MG63 (cell line): ENCODE data around the gene ARFGAP3. TPM values are rescaled to one million over a fixed set of nuclear protein-coding genes. Genes with fewer than 3 reads are reported as not detected.

Experiments used
- DNase-seq: peaks from one replicate; pipeline ENCODE4 v3.0.0-alpha.2; 2020
- H3K27me3 ChIP-seq: fragments of 250-450 bp; sonication (Bioruptor Pico); 2 replicates; pipeline ENCODE4 v1.5.1; 2020; ENCODE audit warnings: mild to moderate bottlenecking, moderate library complexity
- H3K36me3 ChIP-seq: fragments of 250-450 bp; sonication (Bioruptor Pico); 2 replicates; pipeline ENCODE4 v1.5.1; 2020; ENCODE audit warnings: mild to moderate bottlenecking, moderate library complexity
- H3K4me3 ChIP-seq: fragments of 250-450 bp; sonication (Bioruptor Pico); 2 replicates; pipeline ENCODE4 v1.5.1; 2020; ENCODE audit warnings: mild to moderate bottlenecking, moderate library complexity
- H3K9me3 ChIP-seq: fragments of 250-450 bp; sonication (Bioruptor Pico); 2 replicates; pipeline ENCODE4 v1.5.1; 2020; ENCODE audit warnings: mild to moderate bottlenecking, moderate library complexity
- total RNA-seq: library from RNA; depleted of rRNA; stranded (reverse); fragments of >200 nt; shearing (Covaris generic); gene quantifications from 2 replicates; pipeline ENCODE4 v1.2.3, GENCODE V29; 2014; ENCODE audit warnings: low replicate concordance

The ARFGAP3 gene
- total RNA-seq, 1 experiment from 2014 or later = 27.5 TPM

GRCh38 chr22:42816336-42816735 lies 40.7 kb downstream of the ARFGAP3 start:
- no peak for DNase-seq
- peaks cover 20% of the 10 kb centered on the region for H3K36me3 ChIP-seq
- no peaks in the 10 kb centered on the region for H3K27me3 ChIP-seq
- no peak overlapping the region for H3K4me3 ChIP-seq
- H3K9me3 ChIP-seq = no peaks in the 10 kb centered on the region

- no peak for DNase-seq
- H3K4me3 ChIP-seq = no peak overlapping the region
- no peaks in the 10 kb centered on the region for H3K27me3 ChIP-seq
- peaks cover 26% of the 10 kb centered on the region for H3K36me3 ChIP-seq
- no peaks in the 10 kb centered on the region for H3K9me3 ChIP-seq
These were observed 42.5 kb downstream of the ARFGAP3 start for GRCh38 chr22:42814616-42815015.

GRCh38 chr22:42814215-42814614 lies 42.9 kb downstream of the ARFGAP3 start:
- no peak overlapping the region for H3K4me3 ChIP-seq
- H3K27me3 ChIP-seq = no peaks in the 10 kb centered on the region
- H3K36me3 ChIP-seq = peaks cover 27% of the 10 kb centered on the region
- DNase-seq = no peak
- H3K9me3 ChIP-seq = no peaks in the 10 kb centered on the region

DNA sequence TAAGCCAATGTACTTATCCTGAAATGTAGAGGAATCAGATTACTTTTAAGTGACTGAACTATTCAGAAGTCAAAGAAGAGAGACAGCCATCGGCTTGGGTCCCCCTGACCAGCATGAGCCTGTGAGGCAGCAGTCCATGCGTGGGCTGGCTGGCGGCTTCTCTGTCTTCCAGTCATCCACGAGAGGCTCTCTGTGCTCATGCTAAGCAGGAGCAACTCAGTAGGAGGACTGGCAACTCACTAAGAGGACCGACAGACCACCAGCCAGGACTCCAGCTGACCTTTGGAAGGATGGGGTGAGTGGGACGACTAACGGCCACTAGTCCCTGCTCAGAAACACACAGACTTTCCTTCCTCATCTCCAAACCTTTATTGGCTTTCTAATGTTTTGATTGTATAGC lies 43.6 kb downstream of the ARFGAP3 start:
- Histone ChIP-seq H3K9me3 (no peaks in the 10 kb centered on the region), H3K27me3 (no peaks in the 10 kb centered on the region), H3K36me3 (peaks cover 32% of the 10 kb centered on the region), H3K4me3 (no peak overlapping the region)
- no peak for DNase-seq

DNA sequence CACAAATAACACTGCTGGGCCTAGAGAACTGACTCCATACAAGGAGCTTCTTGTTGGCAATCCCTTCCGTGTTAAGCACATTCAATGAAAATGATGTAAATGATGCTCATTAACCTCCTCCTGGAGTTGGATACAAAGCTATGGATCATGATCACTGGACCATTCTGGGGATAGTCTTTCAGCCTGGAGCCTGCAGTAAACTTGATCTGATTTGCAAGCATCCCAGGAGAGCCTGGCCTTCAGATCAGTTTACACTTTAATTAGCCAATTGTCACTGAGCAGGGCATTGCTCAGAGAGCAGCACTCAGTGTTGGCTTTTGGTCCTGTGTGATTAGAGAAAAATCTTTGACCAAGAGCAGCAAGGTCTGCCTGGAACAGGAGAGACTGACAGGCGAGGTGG lies 45.6 kb downstream of the ARFGAP3 start:
- Histone ChIP-seq H3K27me3 (no peaks in the 10 kb centered on the region), H3K4me3 (no peak overlapping the region), H3K9me3 (no peaks in the 10 kb centered on the region), H3K36me3 (peaks cover 38% of the 10 kb centered on the region)
- DNase-seq = no peak

DNA sequence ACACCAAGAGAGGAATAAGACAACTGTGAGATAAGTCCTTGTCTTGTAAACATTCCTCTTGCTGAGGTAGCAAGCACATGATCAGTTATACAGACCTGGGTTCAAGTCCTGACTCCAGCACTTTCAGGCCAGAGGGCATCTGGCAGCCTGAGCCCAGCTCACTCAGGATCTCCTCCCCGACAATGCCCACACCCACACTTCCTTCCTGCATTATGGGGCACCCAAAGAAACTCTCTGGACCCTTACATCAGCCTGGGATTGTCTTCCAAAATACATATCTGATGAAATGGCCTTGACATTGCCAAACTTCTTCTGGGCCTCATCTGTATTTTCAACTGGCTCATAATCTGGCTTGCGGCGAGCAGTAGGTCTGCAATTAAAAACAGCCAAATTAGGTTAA lies 48.6 kb downstream of the ARFGAP3 start:
- Histone ChIP-seq H3K36me3 (peaks cover 46% of the 10 kb centered on the region), H3K4me3 (no peak overlapping the region), H3K9me3 (no peaks in the 10 kb centered on the region), H3K27me3 (no peaks in the 10 kb centered on the region)
- no peak for DNase-seq

DNA sequence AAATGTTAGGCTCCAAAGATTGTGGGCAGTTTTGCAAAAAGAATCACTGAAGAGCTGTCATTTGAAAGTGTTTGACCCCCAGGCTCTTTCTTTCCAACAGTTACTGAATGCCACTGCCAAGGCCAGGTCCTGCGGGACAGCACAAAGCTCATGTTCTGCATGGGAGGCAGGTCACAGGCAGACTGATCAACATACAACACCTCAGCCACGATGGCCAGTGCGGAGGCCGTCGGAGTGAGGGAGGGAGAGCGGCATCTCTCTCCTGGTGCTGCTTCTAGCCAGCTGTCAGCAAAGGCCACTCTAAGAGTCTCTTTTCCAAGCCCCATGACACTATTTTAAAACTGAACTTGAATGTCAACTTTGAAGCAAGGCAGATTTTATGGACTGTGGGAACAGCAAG lies 49.9 kb downstream of the ARFGAP3 start:
- Histone ChIP-seq H3K4me3 (no peak overlapping the region), H3K27me3 (no peaks in the 10 kb centered on the region), H3K9me3 (no peaks in the 10 kb centered on the region), H3K36me3 (peaks cover 46% of the 10 kb centered on the region)
- DNase-seq = no peak

DNA sequence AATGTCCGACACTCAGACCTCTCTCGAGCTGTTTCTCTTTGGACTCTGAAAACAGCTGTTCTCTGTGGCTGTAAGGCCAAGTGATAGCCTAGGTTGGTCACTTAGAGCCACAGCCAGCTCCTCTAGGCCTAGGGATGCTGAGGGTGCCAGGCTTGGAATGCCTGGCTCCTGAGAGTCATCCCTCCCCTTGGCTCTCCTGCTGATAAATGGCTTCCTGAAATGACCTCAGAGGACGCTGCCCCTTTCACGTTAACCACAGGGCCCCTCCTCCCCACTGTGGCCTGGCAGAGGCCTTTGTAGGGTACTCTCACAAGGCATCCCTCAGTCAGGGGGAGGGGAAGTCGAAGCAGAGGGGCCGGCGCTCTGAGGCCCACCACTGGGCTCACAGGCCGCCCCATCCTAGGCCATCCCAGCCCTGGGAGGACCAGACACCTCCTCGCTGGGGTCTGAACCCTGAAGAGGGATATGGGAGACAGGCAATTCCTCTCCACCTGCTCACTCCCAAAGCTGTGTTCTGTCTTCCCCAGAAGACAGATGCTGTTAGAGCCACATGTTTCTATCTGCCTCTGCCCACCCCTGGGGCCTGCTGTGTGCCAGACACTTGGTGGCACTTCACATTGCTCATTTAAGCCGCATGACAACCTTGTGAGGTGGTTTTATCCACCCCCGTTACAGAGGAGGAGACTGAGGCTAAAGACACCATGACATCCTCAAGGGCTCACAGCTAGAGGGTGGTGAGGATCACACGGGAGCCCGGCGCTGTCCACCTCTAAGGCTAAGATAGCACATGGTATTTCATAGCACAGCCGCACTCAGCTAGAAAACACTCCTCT lies 50.9 kb downstream of the ARFGAP3 start:
- Histone ChIP-seq H3K27me3 (no peaks in the 10 kb centered on the region), H3K9me3 (no peaks in the 10 kb centered on the region), H3K36me3 (peaks cover 42% of the 10 kb centered on the region), H3K4me3 (no peak overlapping the region)
- DNase-seq = peak; percentile 14

GRCh38 chr22:42805016-42805997 lies 51.8 kb downstream of the ARFGAP3 start:
- H3K36me3 ChIP-seq = peaks cover 37% of the 10 kb centered on the region
- DNase-seq = no peak

GRCh38 chr22:42803389-42803788 lies 53.7 kb downstream of the ARFGAP3 start:
- H3K4me3 ChIP-seq = no peak overlapping the region
- no peaks in the 10 kb centered on the region for H3K27me3 ChIP-seq
- H3K36me3 ChIP-seq = peaks cover 33% of the 10 kb centered on the region
- H3K9me3 ChIP-seq = no peaks in the 10 kb centered on the region
- DNase-seq = no peak

More at GRCh38 chr22:42805016-42805997, 51.8 kb downstream of the ARFGAP3 start:
- Histone ChIP-seq H3K9me3 (no peaks in the 10 kb centered on the region), H3K4me3 (no peak overlapping the region), H3K27me3 (no peaks in the 10 kb centered on the region)

DNA sequence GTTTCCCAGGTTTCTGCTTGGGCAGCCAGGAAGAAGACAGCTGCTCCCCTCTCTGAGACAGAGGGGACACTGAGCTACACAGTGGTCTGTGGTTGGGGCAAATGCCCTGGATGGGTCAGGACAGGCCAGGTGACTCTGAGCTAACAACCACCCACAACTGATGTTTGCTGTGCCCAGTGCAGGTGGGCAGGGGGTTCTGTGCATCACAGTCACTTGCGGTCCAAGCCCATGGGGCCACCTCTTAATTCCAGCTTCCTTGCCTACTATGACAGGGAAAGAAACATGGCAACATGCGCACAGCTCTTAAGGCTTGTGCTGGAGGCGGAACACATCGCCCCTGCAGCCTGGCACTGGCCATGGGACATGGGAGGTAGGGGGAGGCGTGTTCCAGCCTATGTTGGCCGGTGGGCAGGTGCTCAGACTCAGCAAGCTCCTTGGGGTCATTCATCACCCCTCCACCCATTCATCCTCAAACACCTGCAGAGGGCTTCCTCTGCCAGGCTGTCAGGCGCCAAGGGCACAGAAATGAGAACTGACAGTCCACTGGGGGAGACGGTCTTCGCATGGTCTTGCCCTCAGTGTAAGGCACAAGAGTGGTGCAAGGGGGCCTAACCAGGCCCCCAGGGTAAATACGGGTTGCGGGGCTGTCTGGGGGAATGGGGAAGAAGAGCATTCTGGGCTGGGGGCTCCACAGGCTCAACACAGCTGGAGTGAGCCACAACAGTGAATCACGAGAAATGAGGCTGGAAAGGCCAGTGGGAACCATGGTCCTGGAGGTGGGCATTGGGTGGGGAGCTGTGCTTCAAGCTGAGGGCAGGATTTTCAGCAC lies 55.6 kb downstream of the ARFGAP3 start:
- Histone ChIP-seq H3K9me3 (no peaks in the 10 kb centered on the region), H3K36me3 (peaks cover 29% of the 10 kb centered on the region), H3K4me3 (no peak overlapping the region), H3K27me3 (no peaks in the 10 kb centered on the region)
- no peak for DNase-seq

GRCh38 chr22:42800451-42801251 lies 56.4 kb downstream of the ARFGAP3 start:
- Histone ChIP-seq H3K4me3 (no peak overlapping the region), H3K9me3 (no peaks in the 10 kb centered on the region), H3K27me3 (no peaks in the 10 kb centered on the region), H3K36me3 (peaks cover 25% of the 10 kb centered on the region)
- DNase-seq = no peak

DNA sequence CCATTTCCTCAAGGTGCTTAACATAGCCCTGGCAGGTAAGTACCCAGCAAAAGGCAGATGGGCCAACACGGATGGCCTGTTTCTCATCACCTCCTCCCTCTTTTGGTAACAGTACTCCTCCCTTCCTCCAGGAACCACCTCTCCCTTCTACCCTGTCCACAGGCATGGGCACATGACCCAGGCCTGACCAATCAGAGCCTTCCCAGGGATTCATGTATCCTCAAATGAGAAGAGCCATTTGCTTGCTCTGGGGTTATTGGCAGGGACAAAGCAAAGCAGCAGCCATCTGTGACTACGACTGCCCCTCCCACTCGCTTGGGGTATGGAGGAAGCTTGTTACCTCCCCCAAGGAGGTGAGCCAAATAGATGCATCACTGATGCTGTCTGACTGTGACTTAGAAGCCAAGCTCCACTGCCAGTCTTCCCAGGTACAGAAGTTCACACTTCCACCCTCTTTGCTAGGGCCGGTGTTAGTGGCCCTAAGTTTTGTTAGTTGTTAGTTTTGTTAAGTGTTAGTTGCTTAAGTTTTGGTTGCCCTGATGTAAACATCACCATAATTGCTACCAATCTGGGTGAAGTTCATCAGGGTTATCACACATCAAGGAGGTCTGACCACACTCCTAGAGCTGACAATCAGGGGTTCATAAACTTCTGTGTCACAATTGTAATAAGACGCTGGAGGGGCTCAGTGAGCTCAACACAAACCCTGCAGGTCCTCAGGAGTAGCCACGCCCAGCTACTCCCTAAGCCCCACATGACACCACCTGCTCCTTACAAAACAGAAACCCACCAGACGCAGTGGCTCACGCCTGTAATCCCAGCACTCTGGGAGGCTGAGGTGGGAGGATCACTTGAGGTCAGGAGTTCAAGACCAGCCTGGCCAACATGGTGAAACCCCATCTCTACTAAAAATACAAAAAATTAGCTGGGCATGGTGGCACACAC lies 57.3 kb downstream of the ARFGAP3 start:
- peaks cover 17% of the 10 kb centered on the region for H3K36me3 ChIP-seq

DNA sequence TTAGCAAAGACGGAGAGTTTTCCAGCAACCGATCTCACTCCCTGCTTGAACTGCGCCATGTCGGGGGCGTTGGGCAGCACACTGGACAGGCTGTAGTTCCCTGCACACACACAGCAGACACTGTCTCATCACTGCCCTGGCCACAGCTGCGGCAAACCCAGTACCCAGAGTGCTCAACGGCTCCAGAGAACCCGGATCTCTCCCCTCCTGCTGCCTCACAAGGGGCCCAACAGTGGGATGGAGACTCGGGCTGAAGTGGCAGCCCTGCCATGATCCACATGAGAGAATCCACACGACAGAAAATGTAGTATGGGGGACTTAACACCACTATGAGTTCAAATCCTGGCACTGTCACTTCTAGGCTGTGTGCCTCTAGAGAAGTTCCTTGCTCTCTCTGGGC lies 58.0 kb downstream of the ARFGAP3 start:
- no peak overlapping the region for H3K4me3 ChIP-seq
- H3K9me3 ChIP-seq = no peaks in the 10 kb centered on the region
- peaks cover 14% of the 10 kb centered on the region for H3K36me3 ChIP-seq
- no peaks in the 10 kb centered on the region for H3K27me3 ChIP-seq
- no peak for DNase-seq

More for the DNA sequence above, 57.3 kb downstream of the ARFGAP3 start:
- DNase-seq = peak; percentile 41
- Histone ChIP-seq H3K4me3 (no peak overlapping the region), H3K27me3 (no peaks in the 10 kb centered on the region), H3K9me3 (no peaks in the 10 kb centered on the region)

GRCh38 chr22:42797011-42797410 lies 60.1 kb downstream of the ARFGAP3 start:
- no peak overlapping the region for H3K4me3 ChIP-seq
- H3K9me3 ChIP-seq = no peaks in the 10 kb centered on the region
- H3K36me3 ChIP-seq = peaks cover 14% of the 10 kb centered on the region
- DNase-seq = no peak
- no peaks in the 10 kb centered on the region for H3K27me3 ChIP-seq
